Activated CD4-positive, alpha-beta memory T cell treated with anti-CD3 and anti-CD28 coated beads for 36 hours (primary cell): ENCODE results near the gene NEURL3. TPM values are rescaled to one million over a fixed set of nuclear protein-coding genes. Genes with fewer than 3 reads are reported as not detected.
"Not testable (repeated sequence)": the region's sequence is repeated elsewhere in the genome, so short reads cannot be mapped to it uniquely, and the experiment has no call there.

Experiments
- CTCF ChIA-PET: fragments of 350-600 bp; sonication (Branson Sonifier 250); formaldehyde crosslinking; loops from one replicate; lab custom pipeline; 2021; ENCODE audit warnings: antibody characterized with exemption, inconsistent platforms; lab: Charles Lee
- POLR2A ChIA-PET: fragments of 350-600 bp; sonication (Branson Sonifier 250); formaldehyde crosslinking; loops from one replicate; lab custom pipeline; 2021; ENCODE audit warnings: antibody characterized with exemption; lab: Charles Lee
- DNase-seq: peaks from one replicate; pipeline ENCODE4 v3.0.0-alpha.2; 2020
- H3K27ac Mint-ChIP-seq: one replicate; pipeline ENCODE4 v1.8.0; 2021; ENCODE audit warnings: mixed read lengths
- H3K27me3 Mint-ChIP-seq: one replicate; pipeline ENCODE4 v1.8.0; 2021; ENCODE audit warnings: mixed read lengths
- H3K36me3 Mint-ChIP-seq: one replicate; pipeline ENCODE4 v1.8.0; 2021; ENCODE audit warnings: mixed read lengths
- H3K4me1 Mint-ChIP-seq: one replicate; pipeline ENCODE4 v1.8.0; 2021; ENCODE audit warnings: low read depth, mixed read lengths
- H3K4me3 Mint-ChIP-seq: one replicate; pipeline ENCODE4 v1.8.0; 2021; ENCODE audit warnings: mild to moderate bottlenecking, mixed read lengths
- H3K9me3 Mint-ChIP-seq: one replicate; pipeline ENCODE4 v1.8.0; 2021; ENCODE audit warnings: mixed read lengths
- intact Hi-C: fragments of 100-400 bp; cut with micrococcal nuclease; formaldehyde crosslinking; loops from one replicate; pipeline ENCODE4 v1.15.1; 2023
- total RNA-seq, 2 experiments: library from RNA; stranded (reverse); gene quantifications; one replicate each; pipeline ENCODE4 v1.2.3, GENCODE V29; 2021

The NEURL3 gene
- total RNA-seq, 2 experiments from 2014 or later: 0.87 to 1.1 TPM

DNA sequence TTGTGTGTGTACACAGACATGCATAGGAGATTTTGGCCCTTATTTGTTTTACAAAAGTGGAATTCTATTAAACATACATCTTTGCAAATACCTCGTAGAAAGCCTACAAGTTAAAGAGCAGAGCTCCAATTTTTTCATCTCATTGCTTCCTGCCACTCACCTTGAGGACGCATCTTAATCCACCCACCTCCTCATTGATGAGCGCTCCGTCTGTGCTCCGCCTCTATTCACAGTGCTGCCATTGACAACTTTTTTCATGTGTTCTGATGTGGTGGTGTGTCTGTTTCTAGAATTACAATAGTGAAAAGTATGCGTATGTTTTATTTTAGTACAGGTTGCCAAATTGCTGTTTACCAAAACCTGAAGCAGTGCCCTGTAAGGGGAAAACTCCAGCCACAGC is 36.3 kb downstream of the NEURL3 start:
- H3K9me3 Mint-ChIP-seq: no peaks in the 10 kb centered on the region
- peaks cover 7% of the 10 kb centered on the region for H3K4me1 Mint-ChIP-seq
- CTCF ChIA-PET: interaction anchor here (0.7 to 1.7 kb wide), 3 partner anchors 40 to 85 kb away, joined by 3 to 6 read pairs (median 3); no protein-coding TSS in a partner anchor
- peaks cover 4% of the 10 kb centered on the region for H3K27me3 Mint-ChIP-seq
- H3K36me3 Mint-ChIP-seq: no peaks in the 10 kb centered on the region
- no peak overlapping the region for H3K27ac Mint-ChIP-seq
- DNase-seq: no peak
- intact Hi-C loops: no loop called here
- H3K4me3 Mint-ChIP-seq: no peak overlapping the region
- POLR2A ChIA-PET: interaction anchor here (0.5 kb wide), 1 partner anchor 279 kb away, joined by 3 read pairs; no protein-coding TSS in a partner anchor

- no peaks in the 10 kb centered on the region for H3K36me3 Mint-ChIP-seq
- H3K4me3 Mint-ChIP-seq: no peak overlapping the region
- H3K9me3 Mint-ChIP-seq: peaks cover 8% of the 10 kb centered on the region
- no peak overlapping the region for H3K27ac Mint-ChIP-seq
- no peaks in the 10 kb centered on the region for H3K27me3 Mint-ChIP-seq
- no peaks in the 10 kb centered on the region for H3K4me1 Mint-ChIP-seq
- CTCF ChIA-PET: interaction anchor here (0.7 kb wide), 1 partner anchor 45 kb away, joined by 3 read pairs; no protein-coding TSS in a partner anchor
- no peak for DNase-seq
- intact Hi-C loops: no loop called here
- POLR2A ChIA-PET: no interaction called here
Observed at GRCh38 chr2:96464651-96465050, 40.5 kb downstream of the NEURL3 start.

- DNase-seq: no peak
- Mint-ChIP-seq H3K4me3 (no peak overlapping the region), H3K27me3 (no peaks in the 10 kb centered on the region), H3K27ac (no peak overlapping the region), H3K36me3 (no peaks in the 10 kb centered on the region), H3K4me1 (no peaks in the 10 kb centered on the region), H3K9me3 (peaks cover 14% of the 10 kb centered on the region)
- intact Hi-C loops: no loop called here
- ChIA-PET POLR2A (no interaction called here), CTCF (interaction anchor here (0.7 kb wide), 1 partner anchor 45 kb away, joined by 3 read pairs; no protein-coding TSS in a partner anchor)
Observed at GRCh38 chr2:96464061-96464460, 41.1 kb downstream of the NEURL3 start.

- ChIA-PET CTCF (no interaction called here), POLR2A (no interaction called here)
- intact Hi-C loops: no loop called here
- no peaks in the 10 kb centered on the region for H3K36me3 Mint-ChIP-seq
- H3K9me3 Mint-ChIP-seq: peaks cover 17% of the 10 kb centered on the region
- no peak overlapping the region for H3K27ac Mint-ChIP-seq
- H3K4me1 Mint-ChIP-seq: no peaks in the 10 kb centered on the region
- no peaks in the 10 kb centered on the region for H3K27me3 Mint-ChIP-seq
- H3K4me3 Mint-ChIP-seq: no peak overlapping the region
- no peak for DNase-seq
Observed at GRCh38 chr2:96463119-96463518, 42.0 kb downstream of the NEURL3 start.

DNA sequence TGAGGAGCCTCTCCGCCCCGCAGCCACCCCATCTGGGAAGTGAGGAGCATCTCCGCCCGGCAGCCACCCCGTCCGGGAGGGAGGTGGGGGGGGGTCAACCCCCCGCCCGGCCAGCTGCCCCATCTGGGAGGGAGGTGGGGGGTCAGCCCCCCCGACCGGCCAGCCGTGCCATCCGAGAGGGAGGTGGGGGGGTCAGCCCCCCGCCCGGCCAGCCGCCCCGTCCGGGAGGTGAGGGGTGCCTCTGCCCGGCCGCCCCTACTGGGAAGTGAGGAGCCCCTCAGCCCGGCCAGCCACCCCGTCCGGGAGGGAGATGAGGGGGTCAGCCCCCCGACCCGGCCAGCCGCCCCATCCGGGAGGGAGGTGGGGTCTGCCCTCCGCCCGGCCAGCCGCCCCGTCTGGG is 43.5 kb downstream of the NEURL3 start:
- DNase-seq, H3K36me3 Mint-ChIP-seq, H3K27ac Mint-ChIP-seq, H3K4me1 Mint-ChIP-seq, H3K27me3 Mint-ChIP-seq, CTCF ChIA-PET, POLR2A ChIA-PET, intact Hi-C loops, H3K4me3 Mint-ChIP-seq: not testable (repeated sequence)
- peaks cover 17% of the 10 kb centered on the region for H3K9me3 Mint-ChIP-seq

DNA sequence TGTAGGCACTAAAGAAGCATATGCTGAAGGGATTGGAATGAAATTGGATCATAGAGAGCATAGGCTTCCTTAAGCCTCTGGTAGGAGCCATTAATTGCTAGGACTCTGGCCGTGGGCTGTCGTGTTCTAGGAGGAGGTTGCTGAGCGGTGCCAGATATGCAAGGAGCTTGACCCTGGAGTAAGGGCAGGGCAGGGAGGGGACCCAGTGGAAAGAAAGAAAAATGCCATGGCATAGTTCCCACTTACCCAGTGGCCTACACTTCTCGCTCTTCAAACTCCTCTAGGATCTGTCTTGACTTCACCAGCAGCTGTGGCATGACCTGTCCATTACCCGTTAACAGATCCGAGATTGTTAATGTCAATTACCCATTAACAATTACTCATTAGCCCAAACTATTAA is 53.1 kb downstream of the NEURL3 start:
- H3K4me1 Mint-ChIP-seq: no peaks in the 10 kb centered on the region
- ChIA-PET POLR2A (no interaction called here), CTCF (no interaction called here)
- no peak for DNase-seq
- no peak overlapping the region for H3K4me3 Mint-ChIP-seq
- intact Hi-C loops: no loop called here
- no peaks in the 10 kb centered on the region for H3K9me3 Mint-ChIP-seq
- H3K27me3 Mint-ChIP-seq: peaks cover 4% of the 10 kb centered on the region
- no peak overlapping the region for H3K27ac Mint-ChIP-seq
- H3K36me3 Mint-ChIP-seq: no peaks in the 10 kb centered on the region

GRCh38 chr2:96449637-96450036 is 55.5 kb downstream of the NEURL3 start:
- Mint-ChIP-seq H3K27ac (no peak overlapping the region), H3K9me3 (no peaks in the 10 kb centered on the region), H3K4me1 (no peaks in the 10 kb centered on the region), H3K36me3 (no peaks in the 10 kb centered on the region), H3K27me3 (peaks cover 4% of the 10 kb centered on the region), H3K4me3 (no peak overlapping the region)
- no peak for DNase-seq
- intact Hi-C loops: no loop called here
- POLR2A ChIA-PET: no interaction called here
- CTCF ChIA-PET: interaction anchor here (0.8 to 1.5 kb wide), 4 partner anchors 40 to 104 kb away, joined by 3 to 7 read pairs (median 4); no protein-coding TSS in a partner anchor

- Mint-ChIP-seq H3K27ac (no peak overlapping the region), H3K4me3 (no peak overlapping the region), H3K27me3 (peaks cover 4% of the 10 kb centered on the region), H3K9me3 (no peaks in the 10 kb centered on the region), H3K36me3 (no peaks in the 10 kb centered on the region), H3K4me1 (no peaks in the 10 kb centered on the region)
- intact Hi-C loops: no loop called here
- no peak for DNase-seq
- ChIA-PET CTCF (interaction anchor here (0.8 to 1.5 kb wide), 2 partner anchors 42 to 60 kb away, joined by 3 to 7 read pairs; no protein-coding TSS in a partner anchor), POLR2A (no interaction called here)
Observed at GRCh38 chr2:96449174-96449573, 56.0 kb downstream of the NEURL3 start.

- intact Hi-C loops: no loop called here
- Mint-ChIP-seq H3K9me3 (no peaks in the 10 kb centered on the region), H3K27ac (no peak overlapping the region), H3K36me3 (no peaks in the 10 kb centered on the region), H3K4me1 (no peaks in the 10 kb centered on the region), H3K4me3 (no peak overlapping the region), H3K27me3 (peaks cover 3% of the 10 kb centered on the region)
- ChIA-PET POLR2A (no interaction called here), CTCF (interaction anchor here (1.8 kb wide), 1 partner anchor 41 kb away, joined by 7 read pairs; no protein-coding TSS in a partner anchor)
- DNase-seq: no peak
Observed at GRCh38 chr2:96447726-96448125, 57.4 kb downstream of the NEURL3 start.

Other genes with a start within 250 kb of the NEURL3 start
- gene TMEM127, start 239.4 kb downstream of the NEURL3 start, total RNA-seq: 10 to 100 TPM; 19.3 to 22.2 TPM
- 10 to 100 TPM; 86.6 to 87.1 TPM for gene CIAO1, start 239.1 kb downstream of the NEURL3 start, total RNA-seq
- 100 to 1,000 TPM; 165 to 175 TPM for gene SNRNP200, start 199.8 kb downstream of the NEURL3 start, total RNA-seq
- gene ITPRIPL1, start 180.0 kb downstream of the NEURL3 start, total RNA-seq: 10 to 100 TPM; 30.2 TPM
- gene NCAPH, start 169.6 kb downstream of the NEURL3 start, total RNA-seq: 10 to 100 TPM; 96.9 to 98.8 TPM
- gene ARID5A, start 31.4 kb upstream of the NEURL3 start, total RNA-seq: 100 to 1,000 TPM; 260 to 266 TPM
- gene KANSL3, start 133.0 kb upstream of the NEURL3 start, total RNA-seq: 10 to 100 TPM; 33.7 to 39.4 TPM
- gene FER1L5, start 137.4 kb upstream of the NEURL3 start, total RNA-seq: not detected
- gene LMAN2L, start 234.7 kb upstream of the NEURL3 start, total RNA-seq: 1 to 10 TPM; 5.7 to 6.1 TPM